Epithelial cell of proximal tubule (primary cell): ENCODE measurements around the gene MED13L. TPM values are rescaled to one million over a fixed set of nuclear protein-coding genes. Genes with fewer than 3 reads are reported as not detected.
"Not testable (repeated sequence)": the region's sequence is repeated elsewhere in the genome, so short reads cannot be mapped to it uniquely, and the experiment has no call there.

Experiments
- DNase-seq: peaks from one replicate; pipeline ENCODE4 v3.0.0-alpha.2; 2011; ENCODE audit warnings: low read depth
- H3K4me3 ChIP-seq: 2 replicates; pipeline ENCODE4 v1.5.1; 2011; ENCODE audit warnings: low read depth, mild to moderate bottlenecking, low read length
- CTCF ChIP-seq: conservative IDR thresholded peaks from 2 replicates; pipeline ENCODE4 v1.5.1; 2012; ENCODE audit warnings: low read depth, mild to moderate bottlenecking, low read length
- total RNA-seq: library from RNA; depleted of rRNA; stranded (reverse); fragments of >200 nt; gene quantifications from 2 replicates; pipeline ENCODE4 v1.2.3, GENCODE V29; 2015

The MED13L gene
- total RNA-seq, 1 donor from 2014 or later = 37.9 TPM

GRCh38 chr12:115984616-115985015 is 292.9 kb downstream of the MED13L start:
- TF ChIP-seq CTCF = no peak
- H3K4me3 ChIP-seq = no peak overlapping the region
- no peak for DNase-seq

- DNase-seq = no peak
- TF ChIP-seq CTCF = peak; percentile 52
- no peak overlapping the region for H3K4me3 ChIP-seq
Measured at GRCh38 chr12:115983226-115983798, 294.2 kb downstream of the MED13L start.

- H3K4me3 ChIP-seq = no peak overlapping the region
- no peak for DNase-seq
- no peak for TF ChIP-seq CTCF
Measured at GRCh38 chr12:115980339-115980738, 297.2 kb downstream of the MED13L start.

GRCh38 chr12:115979851-115980250 is 297.6 kb downstream of the MED13L start:
- TF ChIP-seq CTCF = no peak
- DNase-seq = no peak
- no peak overlapping the region for H3K4me3 ChIP-seq

GRCh38 chr12:115979351-115979750 is 298.1 kb downstream of the MED13L start:
- DNase-seq = no peak
- no peak for TF ChIP-seq CTCF

GRCh38 chr12:115976829-115977228 is 300.7 kb downstream of the MED13L start:
- not testable (repeated sequence) for H3K4me3 ChIP-seq, DNase-seq

More at GRCh38 chr12:115979351-115979750, 298.1 kb downstream of the MED13L start:
- no peak overlapping the region for H3K4me3 ChIP-seq

GRCh38 chr12:115975411-115975810 is 302.1 kb downstream of the MED13L start:
- no peak for TF ChIP-seq CTCF
- no peak for DNase-seq
- H3K4me3 ChIP-seq = no peak overlapping the region
